Measurements from ENCODE around the gene ARID3B.

DNA sequence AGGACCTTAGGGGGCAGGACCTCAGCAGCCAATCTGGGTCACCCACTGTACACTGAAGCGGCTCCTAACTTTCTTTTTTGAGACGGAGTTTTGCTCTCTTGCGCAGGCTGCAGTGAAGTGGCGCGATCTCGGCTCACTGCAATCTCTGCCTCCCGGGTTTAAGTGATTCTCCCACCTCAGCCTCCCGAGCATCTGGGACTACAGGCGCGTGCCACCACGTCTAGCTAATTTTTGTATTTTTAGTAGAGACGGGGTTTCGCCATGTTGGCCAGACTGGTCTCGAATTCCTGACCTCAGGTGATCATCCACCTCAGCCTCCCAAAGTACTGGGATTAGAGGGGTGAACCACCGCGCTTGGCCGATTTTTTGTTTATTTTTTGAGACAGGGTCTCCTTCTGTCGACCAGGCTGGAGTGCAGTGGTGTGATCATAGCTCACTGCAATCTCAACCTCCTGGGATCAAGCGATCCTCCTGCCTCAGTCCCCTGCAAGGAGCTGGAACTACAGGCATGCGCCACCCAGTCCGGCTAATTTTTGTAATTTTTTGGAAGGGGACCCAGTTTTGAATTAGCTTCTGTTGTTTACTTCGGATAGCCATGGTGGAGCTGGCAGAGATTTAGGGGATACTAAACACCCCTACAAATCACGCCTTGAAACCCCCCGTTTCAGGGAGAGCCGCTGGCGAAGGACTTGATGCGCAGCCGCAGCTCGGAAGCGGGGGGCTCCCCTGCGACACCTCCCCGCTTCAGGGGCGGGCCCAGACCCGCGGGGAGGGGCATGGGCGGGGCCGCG lies 73.1 kb downstream of the ARID3B start:
- TF ChIP-seq, protein P1, sequence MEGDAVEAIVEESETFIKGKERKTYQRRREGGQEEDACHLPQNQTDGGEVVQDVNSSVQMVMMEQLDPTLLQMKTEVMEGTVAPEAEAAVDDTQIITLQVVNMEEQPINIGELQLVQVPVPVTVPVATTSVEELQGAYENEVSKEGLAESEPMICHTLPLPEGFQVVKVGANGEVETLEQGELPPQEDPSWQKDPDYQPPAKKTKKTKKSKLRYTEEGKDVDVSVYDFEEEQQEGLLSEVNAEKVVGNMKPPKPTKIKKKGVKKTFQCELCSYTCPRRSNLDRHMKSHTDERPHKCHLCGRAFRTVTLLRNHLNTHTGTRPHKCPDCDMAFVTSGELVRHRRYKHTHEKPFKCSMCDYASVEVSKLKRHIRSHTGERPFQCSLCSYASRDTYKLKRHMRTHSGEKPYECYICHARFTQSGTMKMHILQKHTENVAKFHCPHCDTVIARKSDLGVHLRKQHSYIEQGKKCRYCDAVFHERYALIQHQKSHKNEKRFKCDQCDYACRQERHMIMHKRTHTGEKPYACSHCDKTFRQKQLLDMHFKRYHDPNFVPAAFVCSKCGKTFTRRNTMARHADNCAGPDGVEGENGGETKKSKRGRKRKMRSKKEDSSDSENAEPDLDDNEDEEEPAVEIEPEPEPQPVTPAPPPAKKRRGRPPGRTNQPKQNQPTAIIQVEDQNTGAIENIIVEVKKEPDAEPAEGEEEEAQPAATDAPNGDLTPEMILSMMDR (conservative IDR thresholded peaks at IDR 0.05; ENCODE audit: low read depth, low read length), result no peak
- TF ChIP-seq EZH2phosphoT487 (IDR thresholded peaks at IDR 0.05; ENCODE audit: borderline replicate concordance, low read length) (no peak), EZH2 (IDR thresholded peaks at IDR 0.05; ENCODE audit: low read length, unreplicated experiment) (no peak)
